GM18868 (cell line): ENCODE measurements around the gene VPS52.

Experiments
- ATAC-seq: cut with Tn5 transposase; IDR thresholded peaks from one replicate; pipeline ENCODE4 v1.9.1; 2021; ENCODE audit warnings: mild to moderate bottlenecking, moderate library complexity; ENCODE audit not compliant: unreplicated experiment

Gene VPS52

DNA sequence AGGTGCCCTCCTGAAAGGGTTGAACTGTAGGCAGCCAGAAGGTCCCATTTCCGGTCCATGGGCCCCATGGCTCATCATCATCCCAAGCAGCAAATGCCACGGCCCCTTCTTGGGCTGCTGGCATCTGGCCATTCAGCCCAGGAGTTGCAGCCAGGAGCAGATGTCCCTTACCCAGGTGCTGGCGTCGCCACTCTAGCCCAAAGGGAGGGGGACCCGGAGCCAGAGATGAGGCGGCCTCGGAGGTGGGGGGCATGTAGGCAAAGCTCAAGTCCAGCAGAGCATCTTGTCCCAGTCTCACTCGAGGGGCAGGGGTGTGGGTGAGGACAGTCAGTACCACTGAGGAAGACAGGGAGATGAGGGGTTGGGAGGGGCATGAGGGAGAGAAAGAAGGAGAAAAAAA is 33.4 kb upstream of the VPS52 start:
- no peak for ATAC-seq

- no peak for ATAC-seq
Observed at GRCh38 chr6:33304216-33304615, 32.5 kb upstream of the VPS52 start.

GRCh38 chr6:33301877-33302276 is 30.2 kb upstream of the VPS52 start:
- ATAC-seq: no peak

- peak; percentile 78 for ATAC-seq
Observed at GRCh38 chr6:33299237-33299944, 27.7 kb upstream of the VPS52 start.

DNA sequence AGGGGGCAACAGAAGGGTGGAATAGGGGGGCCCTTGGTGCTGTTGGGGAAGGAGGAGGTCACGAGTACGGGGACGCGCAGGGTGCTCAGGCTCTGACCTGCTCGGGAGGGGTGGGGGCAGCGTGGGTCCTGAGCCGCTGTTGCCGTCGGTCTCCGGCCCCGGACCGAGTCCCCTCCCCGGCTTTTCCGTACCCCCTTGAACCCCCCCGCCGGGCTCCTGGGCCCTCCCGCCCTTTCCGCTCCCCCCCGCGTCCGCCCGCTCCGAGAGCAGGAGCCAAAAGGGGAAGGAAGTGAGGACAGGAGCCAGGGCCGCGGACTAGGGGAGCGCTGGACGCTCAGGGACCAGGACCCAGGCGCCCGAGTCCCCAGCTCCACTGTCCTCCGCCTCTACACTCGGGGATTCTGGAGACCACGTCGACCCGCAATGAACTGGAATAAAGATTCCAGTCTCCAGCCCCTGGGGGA is 27.1 kb upstream of the VPS52 start, which contains the start of gene RGL2:
Gene RGL2 (minus strand): TSS at position 170 of the 464 bp plus-strand sequence. CDS start 332 bp downstream, outside the sequence.
- ATAC-seq: peak; percentile 24

- ATAC-seq: no peak
Observed at GRCh38 chr6:33297956-33298772, 26.5 kb upstream of the VPS52 start.

- ATAC-seq: no peak
Observed at GRCh38 chr6:33297406-33297955, 25.8 kb upstream of the VPS52 start.

- ATAC-seq: no peak
Observed at GRCh38 chr6:33296797-33297405, 25.2 kb upstream of the VPS52 start.

- ATAC-seq: no peak
Observed at GRCh38 chr6:33295621-33296369, 24.1 kb upstream of the VPS52 start.

GRCh38 chr6:33294086-33294823 is 22.6 kb upstream of the VPS52 start:
- no peak for ATAC-seq

DNA sequence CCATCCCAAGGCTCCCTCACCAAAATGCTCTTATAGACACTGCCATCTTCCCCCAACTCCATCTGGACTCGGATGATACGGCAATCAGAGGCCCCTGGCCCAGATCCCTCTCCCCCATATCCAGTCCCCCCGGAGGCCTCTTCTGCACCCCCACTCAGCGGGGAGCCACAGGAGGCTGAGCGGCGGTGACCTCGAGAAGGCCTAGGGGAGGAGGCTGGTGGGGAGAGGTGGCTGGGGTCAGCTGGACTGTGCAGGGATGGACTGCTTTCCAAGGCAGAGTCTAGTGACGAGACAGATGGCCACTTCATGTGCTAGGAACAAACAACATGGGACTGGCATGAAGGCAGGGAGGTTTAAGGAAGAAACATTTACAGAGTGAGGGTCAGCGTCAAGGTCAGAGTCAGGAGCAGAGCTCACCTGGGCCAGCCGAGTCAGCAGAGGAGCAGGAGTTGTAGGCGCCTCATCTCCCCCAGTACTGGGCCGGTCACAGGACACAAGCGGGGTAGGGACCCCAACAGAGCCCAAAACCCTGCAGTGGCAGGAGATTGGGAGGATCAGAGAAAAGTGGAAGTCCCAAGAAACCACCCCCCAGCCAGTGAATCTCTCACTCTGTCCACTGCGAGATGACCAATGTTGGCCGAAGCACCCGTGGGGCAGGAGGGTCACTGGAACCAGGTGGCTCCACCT is 21.5 kb upstream of the VPS52 start:
- ATAC-seq: no peak

DNA sequence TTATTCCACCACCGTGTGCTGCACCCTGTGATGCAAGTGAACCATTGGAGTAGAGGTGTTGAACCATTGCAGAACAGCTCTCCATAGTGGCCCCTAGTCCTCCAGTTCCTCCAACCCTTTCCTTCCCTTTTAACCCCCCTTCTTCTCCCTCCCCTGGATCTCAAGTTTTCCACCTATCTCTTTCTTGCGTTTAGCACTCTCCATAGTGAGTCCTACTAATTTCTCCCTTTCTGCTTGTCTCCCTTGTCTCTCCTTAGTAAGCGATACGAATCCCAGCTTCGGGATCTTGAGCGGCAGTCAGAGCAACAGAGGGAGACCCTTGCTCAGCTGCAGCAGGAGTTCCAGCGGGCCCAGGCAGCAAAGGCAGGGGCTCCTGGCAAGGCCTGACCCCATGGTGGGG is 18.8 kb upstream of the VPS52 start:
- ATAC-seq: no peak

GRCh38 chr6:33289784-33290315 is 18.2 kb upstream of the VPS52 start:
- peak; percentile 17 for ATAC-seq

GRCh38 chr6:33288921-33289783 is 17.5 kb upstream of the VPS52 start, which contains the start of the genes PFDN6 and WDR46:
Gene PFDN6, plus strand, starts transcription at chr6:33289601. Its CDS starts 256 bp downstream, at chr6:33289857.
Gene WDR46, minus strand, starts transcription at chr6:33289239. Its CDS starts 69 bp downstream, at chr6:33289170.
- peak; percentile 84 for ATAC-seq

DNA sequence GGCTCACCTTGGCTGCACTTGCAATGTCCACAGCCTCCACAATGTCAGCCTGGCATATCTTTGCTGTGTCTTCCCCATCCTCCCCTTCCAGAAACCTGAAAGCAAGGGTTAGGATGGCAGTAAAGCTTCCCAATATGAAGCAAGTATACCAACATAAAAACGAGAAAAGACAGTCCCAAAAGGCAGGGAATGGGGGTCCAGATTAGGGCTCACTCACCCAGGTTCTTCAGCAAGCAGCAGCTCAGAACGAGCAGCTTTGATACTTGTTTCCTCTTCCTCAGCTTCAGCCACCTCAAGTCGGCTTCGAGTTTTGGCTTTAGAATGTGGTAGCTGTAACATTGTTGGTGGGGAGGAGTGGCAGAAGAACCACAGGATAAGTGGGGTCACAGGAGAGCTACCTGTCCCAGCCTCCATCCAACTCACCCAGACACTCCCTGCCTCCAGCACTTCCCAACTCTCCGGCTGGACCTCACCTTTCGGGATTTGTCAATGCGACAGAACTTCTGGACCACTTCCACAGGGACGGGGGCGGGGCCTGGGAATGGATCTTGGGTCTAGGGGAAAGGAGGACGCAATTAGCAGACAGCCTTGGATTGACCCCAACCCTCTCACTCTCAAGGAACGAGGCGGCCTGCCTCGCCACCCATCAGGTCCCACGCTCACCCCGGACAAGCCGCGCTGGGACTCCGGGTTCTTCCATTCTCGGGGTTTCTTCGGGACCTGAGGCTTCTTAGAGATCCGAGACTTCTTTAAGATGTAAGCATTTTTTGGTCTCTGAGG is 16.7 kb upstream of the VPS52 start:
- peak; percentile 9 for ATAC-seq

GRCh38 chr6:33286946-33287914 is 15.6 kb upstream of the VPS52 start:
- no peak for ATAC-seq
